ENCODE results near the gene SCAPER.

The SCAPER gene

DNA sequence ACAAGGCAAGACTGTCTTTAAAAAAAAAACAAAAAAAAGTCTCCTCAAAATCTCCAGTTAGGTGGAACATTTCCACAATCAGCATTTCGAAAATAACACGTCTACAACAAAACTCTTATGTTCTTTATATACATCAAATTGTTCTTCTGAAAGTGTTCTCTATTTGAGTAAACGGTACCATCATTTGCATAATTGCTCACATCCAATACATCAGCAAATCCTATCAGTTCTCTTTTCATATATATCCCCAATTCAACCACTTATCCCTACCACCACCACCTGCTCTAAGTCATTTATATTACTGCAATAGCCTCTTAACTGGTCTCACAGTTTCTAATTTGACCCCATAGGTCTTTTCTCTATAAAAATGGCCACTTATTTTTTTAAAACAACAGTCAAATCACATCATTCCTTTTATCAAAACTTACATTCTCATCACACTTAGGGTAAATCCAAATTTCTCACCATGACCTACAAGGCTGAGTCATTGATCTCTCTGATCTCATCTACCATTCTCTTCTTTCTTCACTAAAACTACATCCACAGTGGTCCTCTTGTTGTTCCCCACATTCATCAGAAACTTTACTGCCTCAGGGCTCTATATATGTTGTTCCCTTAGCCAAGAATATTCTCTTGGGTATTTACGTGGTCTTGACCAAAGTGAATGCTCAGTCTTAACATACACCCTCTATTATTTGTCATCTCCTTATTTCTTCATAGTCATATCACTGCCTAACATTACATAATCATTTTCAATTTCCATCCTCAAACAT lies 237.0 kb downstream of the SCAPER start:
- DNase-seq (ENCODE audit: low spot score) = no peak

DNA sequence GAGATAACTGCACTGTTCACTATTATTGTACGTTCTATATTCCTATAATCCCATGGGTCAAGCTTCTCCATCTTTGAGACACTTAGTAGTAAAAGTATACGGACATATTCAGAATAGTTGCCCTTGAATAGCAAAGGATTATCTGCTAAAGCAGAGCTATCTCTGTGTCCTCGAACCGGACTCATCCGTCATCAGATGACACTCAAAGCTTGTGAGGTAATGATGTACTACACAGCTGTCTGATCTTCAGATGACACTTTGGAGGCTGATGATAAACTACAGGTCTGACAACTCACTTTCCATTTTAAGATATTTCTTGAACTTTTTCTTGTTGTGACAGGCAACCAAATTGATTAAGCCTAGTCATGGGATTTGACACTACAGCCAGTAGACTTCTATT lies 240.2 kb downstream of the SCAPER start:
- no peak for DNase-seq (ENCODE audit: low spot score)

DNA sequence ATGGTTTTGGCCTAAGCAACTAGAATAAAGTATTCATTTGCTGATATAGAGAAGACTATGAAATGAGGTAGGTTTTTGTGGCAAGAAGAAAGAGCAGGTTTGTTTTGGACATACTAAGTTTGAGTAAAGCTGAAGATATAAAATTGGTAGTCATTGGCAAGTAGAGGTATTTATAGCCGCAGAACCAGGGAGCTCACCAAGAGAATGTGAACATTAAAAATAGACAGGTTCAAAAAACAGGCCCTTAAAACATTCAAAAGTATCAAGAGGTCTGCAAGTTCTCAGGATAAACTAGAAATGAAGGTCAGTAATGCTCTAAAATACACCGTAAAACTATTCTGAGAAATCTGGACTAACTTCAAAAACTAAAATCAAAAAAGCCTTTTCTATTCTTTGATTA lies 240.7 kb downstream of the SCAPER start:
- DNase-seq (ENCODE audit: low spot score) = no peak

DNA sequence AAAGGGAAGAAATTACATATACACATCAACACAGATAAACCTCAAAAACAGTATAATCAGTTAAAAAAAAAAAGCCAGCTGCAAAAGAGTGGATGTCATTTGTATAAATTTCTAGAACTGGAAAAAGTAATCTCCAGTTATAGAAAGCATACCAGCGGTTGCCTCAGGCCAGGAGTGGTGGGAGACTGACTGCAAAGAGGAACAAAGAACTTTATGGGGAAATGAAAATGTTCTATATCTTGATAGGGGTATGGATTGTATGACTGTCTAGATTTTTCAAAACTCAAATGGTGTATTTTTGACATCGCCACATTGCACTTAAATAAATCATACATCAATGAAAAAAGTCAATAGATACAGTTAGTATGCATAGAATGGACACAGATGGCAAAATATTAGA lies 241.6 kb downstream of the SCAPER start:
- no peak for DNase-seq (ENCODE audit: low spot score)

DNA sequence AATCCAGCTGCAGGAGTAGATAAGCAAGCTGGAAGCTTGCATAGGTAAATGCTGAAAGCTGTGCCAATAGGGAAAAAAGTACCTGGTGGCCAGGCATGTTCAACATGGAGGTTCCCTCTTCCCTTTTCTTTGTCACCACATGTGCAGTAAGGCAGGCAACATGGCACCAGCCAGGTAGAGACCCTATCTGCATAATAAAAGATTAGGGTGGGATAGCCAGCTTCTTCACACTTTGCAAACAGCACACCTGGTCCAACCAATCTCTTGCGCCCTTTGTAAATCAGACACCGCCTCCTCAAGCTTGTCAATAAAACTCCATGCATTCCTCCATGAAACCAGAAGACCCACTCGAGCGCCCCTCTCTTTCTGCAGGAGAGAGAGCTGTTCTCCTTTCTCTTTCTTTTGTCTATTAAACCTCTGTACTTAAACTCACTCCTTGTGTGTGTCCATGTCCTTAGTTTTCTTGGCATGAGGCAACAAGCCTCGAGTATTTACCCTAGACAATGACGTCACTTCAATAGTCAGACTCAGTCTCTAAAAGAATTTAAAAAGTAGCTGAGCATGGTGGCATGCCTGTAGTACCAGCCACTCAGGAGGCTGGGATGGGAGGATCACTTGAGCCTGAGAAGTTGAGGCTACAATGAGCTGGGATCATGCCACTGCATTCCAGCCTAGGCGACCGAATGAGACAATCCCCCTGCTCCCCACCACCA lies 256.3 kb downstream of the SCAPER start:
- no peak for DNase-seq (ENCODE audit: low spot score)

DNA sequence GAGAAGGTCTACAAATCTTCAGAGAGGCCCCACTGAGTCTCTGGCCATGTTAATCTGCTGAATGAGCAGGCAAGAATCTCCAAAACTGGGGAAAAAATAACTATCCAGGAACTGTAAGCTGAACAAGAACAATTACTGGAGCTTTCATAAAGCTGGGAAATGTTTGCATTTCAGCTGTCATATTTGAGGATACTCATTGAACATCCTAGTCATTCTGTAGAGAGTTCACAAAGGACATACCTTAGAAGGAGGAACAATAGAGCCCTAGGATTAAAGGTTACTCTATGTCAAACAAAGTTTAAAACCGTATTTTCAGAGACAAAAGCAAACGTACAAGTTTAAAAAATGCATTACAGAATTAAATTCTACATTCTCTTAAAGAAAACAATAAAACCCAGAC lies 257.5 kb downstream of the SCAPER start:
- no peak for DNase-seq (ENCODE audit: low spot score)

DNA sequence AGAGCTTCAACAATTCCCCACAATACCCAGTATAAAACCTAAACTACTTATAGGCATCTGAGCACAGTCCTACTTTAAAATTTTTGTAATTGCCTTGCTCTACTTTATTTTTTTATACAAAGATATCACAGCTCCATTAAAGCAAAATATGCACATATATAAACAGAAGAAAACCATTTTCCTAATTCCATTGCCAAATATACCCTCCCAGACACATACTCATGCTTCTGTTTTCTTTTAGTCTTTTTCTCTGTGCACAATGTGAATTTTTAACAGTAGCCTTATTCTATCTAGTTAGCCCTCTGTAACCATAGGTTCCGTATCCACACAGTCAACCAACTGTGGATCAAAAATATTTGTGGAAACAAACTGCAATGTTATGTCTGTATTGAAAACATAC lies 260.5 kb downstream of the SCAPER start:
- no peak for DNase-seq (ENCODE audit: low spot score)

DNA sequence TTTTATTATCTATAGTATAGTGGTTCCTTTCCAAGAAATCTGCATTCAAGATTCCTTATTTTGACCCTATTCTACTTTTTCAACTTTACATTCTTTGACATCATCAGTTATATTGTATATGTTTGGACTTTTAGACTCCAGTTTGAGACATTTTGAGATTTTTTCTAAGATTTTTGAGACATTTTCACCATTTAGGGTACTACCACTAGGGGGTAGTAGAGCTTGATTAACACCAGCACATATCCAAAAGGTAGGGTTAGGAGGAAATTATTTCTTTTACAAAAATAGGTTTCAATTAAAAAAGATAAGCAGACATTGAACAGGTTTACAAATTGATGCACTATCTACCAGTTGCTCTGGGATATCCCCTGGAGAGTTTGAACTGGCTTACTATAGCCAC lies 262.5 kb downstream of the SCAPER start:
- no peak for DNase-seq (ENCODE audit: low spot score)

DNA sequence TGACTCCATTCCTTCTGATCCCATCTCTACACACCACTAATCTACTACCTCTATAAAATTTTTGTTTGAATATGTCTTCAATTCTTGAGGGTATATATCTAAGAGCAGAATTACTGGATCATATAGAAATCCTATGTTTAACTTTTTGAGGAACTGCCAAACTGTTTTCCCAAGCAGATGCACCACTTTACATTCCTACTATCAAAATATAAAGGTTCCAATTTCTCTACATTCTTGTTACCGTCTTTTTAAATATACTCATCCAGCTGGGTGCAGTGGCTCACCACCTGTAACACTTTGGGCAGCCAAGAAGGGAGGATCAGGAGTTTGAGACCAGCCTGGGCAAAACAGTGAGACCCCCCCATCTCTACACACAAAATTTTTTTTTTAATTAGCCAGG lies 268.0 kb downstream of the SCAPER start:
- DNase-seq (ENCODE audit: low spot score) = no peak

DNA sequence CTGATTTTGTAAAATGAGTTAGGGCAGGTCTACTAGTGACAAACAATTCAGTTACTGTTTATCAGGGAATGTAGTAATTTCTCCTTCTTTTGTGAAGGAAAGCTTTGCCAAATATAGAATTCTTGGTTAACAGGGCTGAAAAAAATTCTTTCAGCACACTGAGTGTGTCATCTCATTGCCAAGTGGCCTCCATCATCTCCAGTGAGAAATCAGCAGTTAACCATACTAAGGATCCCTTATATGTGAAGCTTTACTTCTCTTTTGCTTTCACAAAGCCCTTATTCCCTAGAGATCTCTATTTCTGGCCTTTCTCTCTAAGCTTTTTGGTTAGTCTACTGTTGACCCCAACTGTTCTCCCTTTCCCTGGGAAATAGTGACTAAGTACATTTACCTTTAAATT lies 269.1 kb downstream of the SCAPER start:
- DNase-seq (ENCODE audit: low spot score) = no peak

DNA sequence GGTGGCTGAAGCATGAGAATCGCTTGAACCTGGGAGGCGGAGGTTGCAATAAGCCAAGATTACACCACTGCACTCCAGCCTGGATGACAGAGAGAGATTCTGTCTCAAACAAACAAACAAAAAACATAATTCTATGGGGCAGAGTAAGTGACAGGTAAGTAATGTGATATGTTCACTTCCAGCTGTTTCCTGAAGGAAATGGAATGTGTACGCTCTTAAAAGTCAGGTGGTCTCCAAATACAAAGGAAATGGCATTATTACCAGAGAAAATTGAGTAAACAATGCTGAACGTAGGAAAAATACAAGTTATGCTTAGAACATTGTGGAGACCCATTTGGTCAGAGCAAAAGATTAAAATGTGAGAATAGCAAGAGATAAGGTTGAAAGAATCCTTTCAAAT lies 278.5 kb downstream of the SCAPER start:
- DNase-seq (ENCODE audit: low spot score) = no peak

DNA sequence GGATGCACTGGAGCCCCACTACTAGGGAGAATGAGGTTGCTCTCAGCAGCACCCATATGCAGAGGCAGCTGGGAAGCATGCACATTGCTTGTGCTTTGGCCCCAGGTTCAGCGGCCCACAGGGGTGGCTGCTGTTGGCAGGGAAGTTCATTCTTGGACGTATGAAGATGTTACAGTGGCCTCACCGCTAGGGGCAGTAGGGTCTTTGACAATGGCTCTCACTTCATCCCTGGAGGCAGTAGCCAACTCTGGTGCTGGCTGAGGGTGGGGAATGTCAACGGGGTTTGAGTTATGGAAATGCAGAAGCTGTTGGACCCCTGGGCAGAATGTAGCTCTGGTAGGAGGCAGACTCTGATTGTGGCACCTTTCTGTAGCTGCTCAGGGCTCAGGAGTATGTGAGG lies 279.9 kb downstream of the SCAPER start:
- no peak for DNase-seq (ENCODE audit: low spot score)

DNA sequence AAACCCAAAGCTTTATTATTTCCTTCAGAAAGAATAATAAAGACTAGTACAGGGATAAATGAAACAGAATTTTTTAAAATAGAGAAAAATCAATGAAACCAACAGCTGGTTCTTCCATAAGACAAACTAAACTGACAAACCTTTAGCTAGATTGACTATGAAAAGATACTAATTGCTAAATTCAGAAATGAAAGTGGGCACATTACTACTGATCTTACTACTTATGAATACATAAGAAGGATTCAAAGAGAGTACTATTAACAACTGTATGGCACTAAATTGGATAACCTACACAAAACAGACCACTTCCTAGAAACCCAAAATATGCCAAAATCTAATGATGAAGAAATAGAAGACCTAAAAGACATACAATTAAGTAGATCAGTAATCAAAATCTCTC lies 290.4 kb downstream of the SCAPER start:
- no peak for DNase-seq (ENCODE audit: low spot score)

DNA sequence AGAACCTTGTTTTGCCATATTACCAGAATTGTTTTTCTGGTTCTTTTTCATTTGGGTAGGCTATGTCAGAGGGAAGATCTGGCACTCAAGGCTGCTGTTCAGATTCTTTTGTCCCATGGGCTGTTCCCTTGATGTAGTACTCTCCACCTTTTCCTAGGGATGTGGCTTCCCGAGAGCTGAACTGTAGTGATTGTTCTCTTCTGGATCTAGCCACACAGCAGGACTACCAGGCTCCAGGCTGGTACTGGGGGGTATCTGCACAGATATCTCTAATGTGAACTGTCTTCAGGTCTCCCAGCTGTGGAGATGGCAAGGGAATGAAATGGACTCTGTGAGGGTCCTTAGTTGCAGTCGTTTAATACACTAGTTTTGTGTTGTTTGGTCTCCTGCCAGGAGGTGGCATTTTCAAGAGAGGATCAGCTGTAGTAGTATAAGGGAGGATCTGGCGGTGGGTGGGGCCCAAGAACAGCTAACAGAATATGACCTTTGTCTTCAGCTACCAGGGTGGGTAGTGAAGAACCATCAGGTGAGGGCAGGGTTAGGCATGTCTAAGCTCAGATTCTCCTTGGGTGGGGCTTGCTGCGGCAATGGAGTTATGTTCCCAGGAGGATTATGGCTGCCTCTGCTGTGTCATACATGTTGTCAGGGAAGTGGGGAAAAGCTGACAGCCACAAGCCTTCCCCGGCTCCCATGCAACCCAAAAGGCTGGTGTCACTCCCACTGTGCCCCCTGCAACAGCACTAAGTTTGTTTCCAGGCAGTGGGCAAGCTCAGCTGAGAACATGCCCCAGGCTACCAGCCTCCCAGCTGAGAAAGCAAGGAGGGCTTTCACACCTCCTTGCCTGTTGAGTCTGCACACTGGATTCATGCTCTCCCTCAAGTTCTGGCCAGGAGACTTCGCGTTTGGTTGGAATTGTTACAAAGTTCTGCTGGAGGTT lies 316.1 kb downstream of the SCAPER start:
- DNase-seq (ENCODE audit: low spot score) = no peak

DNA sequence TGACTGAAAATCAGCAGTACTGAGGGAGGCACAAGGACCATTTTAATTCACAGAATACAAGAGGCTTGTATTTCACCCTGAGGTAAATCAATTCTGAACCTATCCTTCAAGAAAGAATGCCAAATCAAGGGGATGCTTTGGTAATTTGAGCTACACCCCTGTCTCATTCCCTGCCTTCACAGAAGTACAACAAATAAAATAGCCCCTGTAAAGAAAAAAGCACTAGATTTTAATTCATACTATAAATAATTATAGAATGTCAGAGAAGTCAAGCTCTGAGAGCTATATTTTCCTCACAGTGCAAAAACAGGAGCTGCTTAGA lies 319.6 kb downstream of the SCAPER start:
- no peak for DNase-seq (ENCODE audit: low spot score)

DNA sequence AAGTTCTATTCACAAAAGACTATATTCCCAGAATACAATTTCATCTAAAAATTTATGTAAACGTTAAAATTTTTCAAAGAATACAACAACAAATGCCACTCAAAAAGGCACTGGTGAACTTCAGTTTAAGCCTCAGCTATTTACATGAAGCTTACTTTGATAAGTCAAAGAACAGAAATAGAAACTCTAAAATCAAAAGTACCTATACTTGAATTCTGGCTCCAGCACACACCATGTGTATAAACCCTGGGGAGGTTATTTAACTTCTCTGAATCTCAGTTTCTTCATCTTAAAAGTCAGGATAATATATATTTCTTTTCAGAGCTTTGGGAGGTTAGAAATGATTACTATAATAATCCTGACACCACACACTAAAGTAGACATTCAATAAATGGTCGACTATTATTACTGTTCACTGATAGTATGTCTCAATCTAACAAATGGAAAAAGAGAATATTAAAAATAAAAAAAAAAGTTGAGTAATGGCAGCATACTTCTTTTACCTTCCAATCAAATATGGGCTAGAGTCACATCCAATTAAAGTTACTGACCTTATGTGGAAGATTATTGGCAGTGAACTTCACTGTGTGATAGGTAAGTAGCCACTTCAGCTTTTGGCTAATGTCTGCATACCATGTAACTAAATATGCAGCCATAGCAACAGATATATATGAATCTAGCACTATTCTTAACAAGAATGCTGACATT lies 320.1 kb downstream of the SCAPER start:
- DNase-seq (ENCODE audit: low spot score) = no peak

DNA sequence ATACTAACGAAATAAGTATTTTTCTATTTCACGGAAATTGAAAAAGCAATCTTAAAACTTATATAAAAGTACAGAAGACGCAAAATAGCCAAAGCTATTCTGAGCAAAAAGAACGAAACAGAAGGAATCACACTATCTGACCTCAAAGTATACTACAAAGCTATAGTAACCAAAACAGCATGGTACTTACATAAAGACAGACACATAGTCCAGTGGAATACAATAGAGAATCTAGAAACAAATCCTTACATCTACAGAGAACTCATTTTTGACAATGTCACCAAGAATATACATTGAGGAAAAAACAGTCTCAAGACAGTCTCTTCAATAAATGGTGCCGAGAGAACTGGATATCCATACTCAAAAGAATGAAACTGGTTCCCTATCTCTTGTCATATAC lies 322.6 kb downstream of the SCAPER start:
- no peak for DNase-seq (ENCODE audit: low spot score)

DNA sequence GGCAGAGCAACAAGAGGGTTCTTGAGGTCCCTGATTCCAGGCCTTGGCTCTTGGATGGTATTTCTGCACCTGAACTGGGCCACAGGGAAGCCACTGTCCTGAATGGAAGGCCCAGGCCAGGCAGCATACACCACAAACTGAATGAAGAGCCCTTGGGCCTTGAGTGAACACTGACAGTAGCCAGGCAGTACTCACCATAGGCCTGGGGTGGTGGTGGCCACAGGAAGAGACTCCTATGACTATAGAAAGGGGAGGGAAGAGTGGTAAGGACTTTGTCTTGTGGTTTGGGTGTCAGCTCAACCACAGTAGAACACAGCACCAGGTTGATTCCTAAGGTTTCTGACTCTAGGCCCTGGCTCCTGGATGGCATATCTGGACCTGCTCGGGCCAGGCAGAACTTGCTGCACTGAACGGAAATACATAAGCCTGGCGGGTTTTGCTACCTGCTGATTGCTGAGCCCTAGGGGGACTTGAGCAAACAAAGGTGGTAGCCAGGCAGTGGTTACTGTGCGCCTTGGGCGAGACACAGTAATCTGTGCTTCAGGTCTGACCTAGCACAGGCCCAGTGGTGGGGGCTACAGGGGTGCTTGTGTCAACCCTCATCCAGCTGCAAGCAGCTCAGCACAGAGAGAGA lies 327.1 kb downstream of the SCAPER start:
- DNase-seq (ENCODE audit: low spot score) = no peak

DNA sequence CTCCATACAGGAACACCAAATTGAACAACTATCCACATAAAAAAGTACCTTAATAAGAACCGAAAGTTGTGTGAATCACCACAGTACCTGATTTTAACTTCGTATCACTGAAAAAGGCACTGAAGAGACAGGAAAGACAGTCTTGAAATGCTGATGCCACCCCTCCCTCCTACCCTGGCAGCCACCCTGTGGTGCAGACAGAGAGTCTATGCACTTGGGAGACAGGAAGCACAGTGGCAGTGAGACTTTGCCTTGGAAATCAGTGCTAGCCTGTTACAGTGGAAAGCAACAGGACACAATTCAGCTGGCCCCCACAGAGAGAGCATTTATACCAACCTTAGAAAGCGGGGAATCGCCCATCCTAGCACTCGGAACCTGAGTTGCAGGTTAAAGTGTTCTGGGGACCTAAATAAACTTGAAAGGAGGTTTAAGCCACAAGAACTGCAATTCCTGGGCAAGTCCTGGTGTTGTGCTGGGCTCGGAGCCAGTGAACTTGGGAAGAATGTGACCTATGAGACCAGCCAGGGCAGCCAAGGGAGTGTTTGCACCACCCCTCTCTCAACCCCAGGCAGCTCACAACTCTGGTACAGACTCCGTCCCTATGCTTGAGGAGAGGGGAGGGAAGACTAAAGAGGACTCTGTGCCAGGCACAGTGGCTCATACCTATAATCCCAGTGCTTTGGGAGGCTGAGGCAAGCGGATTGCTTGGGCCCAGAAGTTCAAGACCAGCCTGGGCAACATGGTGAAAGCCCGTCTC lies 328.4 kb downstream of the SCAPER start:
- DNase-seq (ENCODE audit: low spot score) = peak; percentile 28

DNA sequence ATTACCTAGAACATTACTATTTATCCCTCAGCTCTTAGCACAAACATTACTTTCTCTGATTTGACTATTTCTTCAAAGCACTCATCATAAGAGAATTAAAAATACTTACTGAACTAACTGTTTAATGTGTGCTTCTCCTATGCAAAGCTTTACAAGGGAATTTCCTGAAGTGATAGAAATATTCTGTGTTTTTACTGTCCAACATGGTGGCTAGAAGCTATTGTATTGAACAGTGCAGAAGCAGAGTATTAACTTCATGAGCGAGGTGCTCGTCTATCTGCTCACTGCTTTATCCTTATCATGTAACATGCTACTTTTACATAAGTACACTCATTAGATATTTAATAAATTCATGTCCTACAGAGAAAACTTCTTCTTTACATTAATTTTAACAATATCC lies 329.5 kb downstream of the SCAPER start:
- DNase-seq (ENCODE audit: low spot score) = no peak

DNA sequence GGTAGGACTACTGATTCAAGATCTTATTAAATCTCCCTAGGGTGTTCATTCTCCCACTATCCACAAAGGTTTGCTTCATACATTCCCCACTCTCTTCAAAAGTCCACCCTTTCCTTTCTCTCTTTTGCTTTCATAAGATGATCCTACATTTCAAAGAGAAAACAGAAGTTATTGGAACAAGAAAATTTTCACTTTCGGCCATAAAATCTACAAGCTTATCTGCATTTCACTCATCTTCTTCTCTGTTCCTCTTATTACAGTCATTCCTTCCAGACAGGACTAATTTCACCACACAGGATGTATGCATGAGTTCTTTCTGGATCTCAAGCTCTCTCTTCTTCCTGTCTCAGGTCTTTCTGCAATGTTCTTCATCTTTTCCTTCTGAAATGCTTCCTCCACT lies 329.9 kb downstream of the SCAPER start:
- no peak for DNase-seq (ENCODE audit: low spot score)

Measured in AG08396 (cell line).